Neural cell (in vitro differentiated cells): Measurements from ENCODE around the gene FAM241A. TPM values are rescaled to one million over a fixed set of nuclear protein-coding genes. Genes with fewer than 3 reads are reported as not detected.

Experiments
- H2AFZ ChIP-seq: fragments of 200-600, 300-800 bp; sonication (generic), shearing (Covaris generic); 2 replicates; pipeline ENCODE4 v1.6.0; 2014; ENCODE audit warnings: low read depth, mild to moderate bottlenecking, antibody characterized with exemption, low read length, moderate library complexity
- H3F3A ChIP-seq: fragments of 200-600 bp; shearing (Covaris generic); 2 replicates; pipeline ENCODE4 v1.6.1; 2016; ENCODE audit warnings: mild to moderate bottlenecking, moderate library complexity, mixed read lengths, antibody characterized with exemption, low read length; ENCODE audit not compliant: insufficient read depth, poor library complexity, severe bottlenecking
- H3K27ac ChIP-seq: fragments of 200-600, 300-800 bp; sonication (generic), shearing (Covaris generic); 2 replicates; pipeline ENCODE4 v1.5.1; 2014; ENCODE audit warnings: mild to moderate bottlenecking, low read length, moderate library complexity
- H3K27me3 ChIP-seq: fragments of 300-800, 200-600 bp; sonication (generic), shearing (Covaris generic); 2 replicates; pipeline ENCODE4 v1.6.0; 2014; ENCODE audit warnings: mild to moderate bottlenecking, low read depth, low read length, moderate library complexity; ENCODE audit not compliant: insufficient read depth
- H3K36me3 ChIP-seq: fragments of 300-800, 200-600 bp; sonication (generic), shearing (Covaris generic); 2 replicates; pipeline ENCODE4 v1.5.1; 2014; ENCODE audit warnings: mild to moderate bottlenecking, antibody characterized with exemption, low read length, moderate library complexity; ENCODE audit not compliant: insufficient read depth
- H3K4me2 ChIP-seq: fragments of 300-800, 200-600 bp; sonication (generic), shearing (Covaris generic); 2 replicates; pipeline ENCODE4 v1.6.0; 2014; ENCODE audit warnings: mild to moderate bottlenecking, low read length
- H3K4me3 ChIP-seq: fragments of 300-800, 200-600 bp; sonication (generic), shearing (Covaris generic); 2 replicates; pipeline ENCODE4 v1.5.1; 2014; ENCODE audit warnings: mild to moderate bottlenecking, low read length, moderate library complexity
- H3K79me2 ChIP-seq: fragments of 200-600 bp; shearing (Covaris generic); replicated peaks from 2 replicates; pipeline ENCODE4 v1.6.0; 2014; ENCODE audit warnings: mild to moderate bottlenecking, low read length, moderate library complexity; ENCODE audit not compliant: insufficient read depth
- H3K9ac ChIP-seq: fragments of 300-800, 200-600 bp; sonication (generic), shearing (Covaris generic); 2 replicates; pipeline ENCODE4 v1.6.1; 2016; ENCODE audit warnings: mild to moderate bottlenecking, low read length, mixed read lengths
- H3K9me2 ChIP-seq: fragments of 200-600 bp; shearing (Covaris generic); 2 replicates; pipeline ENCODE4 v1.6.1; 2016; ENCODE audit warnings: mild to moderate bottlenecking, low read length, mixed read lengths; ENCODE audit not compliant: insufficient read depth
- H3K9me3 ChIP-seq: fragments of 200-600, 300-800 bp; sonication (generic), shearing (Covaris generic); 2 replicates; pipeline ENCODE4 v1.6.1; 2016; ENCODE audit warnings: mild to moderate bottlenecking, mixed run types, low read length, moderate library complexity, mixed read lengths
- H4K20me1 ChIP-seq: fragments of 200-600 bp; shearing (Covaris generic); 2 replicates; pipeline ENCODE4 v1.6.1; 2016; ENCODE audit warnings: mild to moderate bottlenecking, mixed run types; ENCODE audit not compliant: insufficient read depth
- EP300 ChIP-seq: fragments of 450-650 bp; conservative IDR thresholded peaks from 2 replicates; pipeline ENCODE4 v1.6.1; 2014; ENCODE audit warnings: antibody characterized with exemption, mild to moderate bottlenecking, moderate library complexity; ENCODE audit not compliant: poor library complexity, severe bottlenecking
- EZH2 ChIP-seq: fragments of 200-600, 300-800 bp; shearing (Covaris generic), sonication (generic); IDR thresholded peaks from 2 replicates; pipeline ENCODE4 v1.6.1; 2014; ENCODE audit warnings: antibody characterized with exemption, low read length, borderline replicate concordance, mild to moderate bottlenecking; ENCODE audit not compliant: insufficient read depth, poor library complexity, severe bottlenecking
- MXI1 ChIP-seq: fragments of 450-650 bp; conservative IDR thresholded peaks from 2 replicates; pipeline ENCODE4 v1.6.1; 2014; ENCODE audit warnings: antibody characterized with exemption, mild to moderate bottlenecking; ENCODE audit not compliant: poor library complexity, severe bottlenecking
- POLR2AphosphoS5 ChIP-seq: IDR thresholded peaks from 2 replicates; pipeline ENCODE4 v1.6.1; 2012
- RAD21 ChIP-seq: fragments of 450-650 bp; conservative IDR thresholded peaks from 2 replicates; pipeline ENCODE4 v1.6.1; 2014; ENCODE audit warnings: antibody characterized with exemption, mild to moderate bottlenecking, moderate library complexity
- REST ChIP-seq: IDR thresholded peaks from 2 replicates; pipeline ENCODE4 v1.6.1; 2012; ENCODE audit warnings: borderline replicate concordance
- SMC3 ChIP-seq: fragments of 450-650 bp; conservative IDR thresholded peaks from 2 replicates; pipeline ENCODE4 v1.6.1; 2014; ENCODE audit warnings: antibody characterized with exemption, mild to moderate bottlenecking, moderate library complexity; ENCODE audit not compliant: poor library complexity
- TAF1 ChIP-seq: IDR thresholded peaks from 2 replicates; pipeline ENCODE4 v1.6.1; 2012; ENCODE audit warnings: low read depth
- polyA plus RNA-seq: library from polyadenylated mRNA; depleted of rRNA; stranded (reverse); fragments of >200 nt; gene quantifications from 2 replicates; pipeline ENCODE4 v1.2.3, GENCODE V29; 2014
- TF ChIP-seq, protein P1 (sequence below): fragments of 450-650 bp; IDR thresholded peaks from 2 replicates; pipeline ENCODE4 v1.5.1; 2014; ENCODE audit warnings: antibody characterized with exemption, mild to moderate bottlenecking, moderate library complexity; ENCODE audit not compliant: poor library complexity, severe bottlenecking

Gene FAM241A
- polyA plus RNA-seq, 1 donor from 2014 or later, result 0.59 TPM

GRCh38 chr4:112140536-112140935 is 4.7 kb upstream of the FAM241A start:
- H3K4me3 ChIP-seq, result no peak overlapping the region
- no peak overlapping the region for H3K4me2 ChIP-seq
- TF ChIP-seq TAF1 (no peak), EP300 (no peak), POLR2AphosphoS5 (no peak), SMC3 (no peak), MXI1 (no peak), EZH2 (no peak), REST (no peak), RAD21 (no peak)
- TF ChIP-seq, protein P1, sequence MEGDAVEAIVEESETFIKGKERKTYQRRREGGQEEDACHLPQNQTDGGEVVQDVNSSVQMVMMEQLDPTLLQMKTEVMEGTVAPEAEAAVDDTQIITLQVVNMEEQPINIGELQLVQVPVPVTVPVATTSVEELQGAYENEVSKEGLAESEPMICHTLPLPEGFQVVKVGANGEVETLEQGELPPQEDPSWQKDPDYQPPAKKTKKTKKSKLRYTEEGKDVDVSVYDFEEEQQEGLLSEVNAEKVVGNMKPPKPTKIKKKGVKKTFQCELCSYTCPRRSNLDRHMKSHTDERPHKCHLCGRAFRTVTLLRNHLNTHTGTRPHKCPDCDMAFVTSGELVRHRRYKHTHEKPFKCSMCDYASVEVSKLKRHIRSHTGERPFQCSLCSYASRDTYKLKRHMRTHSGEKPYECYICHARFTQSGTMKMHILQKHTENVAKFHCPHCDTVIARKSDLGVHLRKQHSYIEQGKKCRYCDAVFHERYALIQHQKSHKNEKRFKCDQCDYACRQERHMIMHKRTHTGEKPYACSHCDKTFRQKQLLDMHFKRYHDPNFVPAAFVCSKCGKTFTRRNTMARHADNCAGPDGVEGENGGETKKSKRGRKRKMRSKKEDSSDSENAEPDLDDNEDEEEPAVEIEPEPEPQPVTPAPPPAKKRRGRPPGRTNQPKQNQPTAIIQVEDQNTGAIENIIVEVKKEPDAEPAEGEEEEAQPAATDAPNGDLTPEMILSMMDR, result no peak
- no peaks in the 10 kb centered on the region for H4K20me1 ChIP-seq
- H3K36me3 ChIP-seq, result no peaks in the 10 kb centered on the region
- no peaks in the 10 kb centered on the region for H3K9me2 ChIP-seq
- H3K9me3 ChIP-seq, result no peaks in the 10 kb centered on the region
- no peaks in the 10 kb centered on the region for H3K79me2 ChIP-seq
- no peaks in the 10 kb centered on the region for H3F3A ChIP-seq
- no peaks in the 10 kb centered on the region for H3K27me3 ChIP-seq
- no peak overlapping the region for H3K9ac ChIP-seq
- no peak overlapping the region for H2AFZ ChIP-seq
- no peak overlapping the region for H3K27ac ChIP-seq

DNA sequence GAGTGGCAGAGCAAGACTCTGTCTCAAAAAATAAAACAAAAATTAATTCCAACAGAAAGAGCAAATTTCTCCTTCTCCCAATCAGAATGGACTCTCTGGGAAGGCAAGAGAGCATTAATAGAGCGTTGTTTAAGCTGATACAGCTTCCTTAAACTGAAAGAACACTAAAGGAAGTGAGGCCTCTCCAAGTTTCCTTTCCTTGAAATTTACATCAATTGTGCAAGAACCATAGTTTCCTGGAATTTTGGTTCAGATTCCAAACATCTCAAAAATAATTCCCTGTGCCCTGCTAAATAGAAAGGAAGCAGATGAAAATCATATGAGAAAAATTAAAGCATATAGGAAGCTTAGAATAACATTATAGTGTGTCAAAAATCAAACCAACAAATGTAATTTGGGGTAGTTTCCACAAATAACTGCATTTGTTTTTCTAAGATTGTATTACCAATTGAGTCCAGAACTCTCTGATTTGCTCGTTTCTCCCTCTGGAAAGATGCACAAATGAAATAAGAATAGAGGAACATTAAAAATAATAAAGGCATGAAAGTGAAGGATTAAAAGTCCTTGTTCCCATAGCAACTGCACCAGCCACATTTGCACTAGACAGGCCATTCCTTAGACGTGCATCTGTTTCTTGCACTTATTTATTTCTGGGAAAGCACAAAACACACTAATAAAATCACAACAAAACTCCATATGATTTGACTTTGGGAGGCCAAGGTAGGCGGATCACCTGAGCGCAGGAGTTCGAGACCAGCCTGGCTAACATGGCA is 3.7 kb upstream of the FAM241A start:
- TF ChIP-seq TAF1, result no peak
- no peak for TF ChIP-seq SMC3
- TF ChIP-seq, protein P1, result no peak
- Histone ChIP-seq H3K36me3 (no peaks in the 10 kb centered on the region), H4K20me1 (no peaks in the 10 kb centered on the region), H3K79me2 (no peaks in the 10 kb centered on the region), H3K4me3 (no peak overlapping the region), H3K4me2 (no peak overlapping the region), H2AFZ (no peak overlapping the region), H3K9me3 (no peaks in the 10 kb centered on the region), H3K27me3 (peaks cover 8% of the 10 kb centered on the region), H3F3A (no peaks in the 10 kb centered on the region), H3K27ac (no peak overlapping the region), H3K9ac (no peak overlapping the region), H3K9me2 (no peaks in the 10 kb centered on the region)
